Breast epithelium (tissue), 4 donors: Measurements from ENCODE around the gene TMEFF2. TPM values are rescaled to one million over a fixed set of nuclear protein-coding genes. Genes with fewer than 3 reads are reported as not detected.

Experiments
- DNase-seq, 2 donors: peaks; one replicate each; pipeline ENCODE4 v3.0.0-alpha.2; 2019; ENCODE audit warnings: low spot score in 2 of 2
- H3K27ac ChIP-seq, 2 donors: fragments of 200-600 bp; sonication (generic) in 1 of 2; one replicate each; pipeline ENCODE4 v1.5.1; 2016 to 2019; ENCODE audit warnings: mild to moderate bottlenecking in 1 of 2
- H3K27me3 ChIP-seq, 2 donors: fragments of 200-600 bp; sonication (generic) in 1 of 2; one replicate each; pipeline versions ENCODE4 v1.5.1 to v1.6.0; 2017 to 2019; ENCODE audit warnings: control low read depth in 1 of 2, mild to moderate bottlenecking in 1 of 2
- H3K36me3 ChIP-seq: fragments of 200-600 bp; one replicate; pipeline ENCODE4 v1.5.1; 2019
- H3K4me1 ChIP-seq, 2 donors: fragments of 200-600 bp; sonication (generic); one replicate each; pipeline ENCODE4 v1.5.1; 2016 to 2019; ENCODE audit warnings: control low read depth in 1 of 2
- H3K4me3 ChIP-seq, 3 donors: fragments of 200-600 bp; sonication (generic); 1 replicate in 2 of 3; 2 replicates in 1 of 3; pipeline ENCODE4 v1.5.1; 2016 to 2019; ENCODE audit warnings: mild to moderate bottlenecking in 3 of 3, moderate library complexity in 2 of 3
- H3K9me3 ChIP-seq, 2 donors: fragments of 200-600 bp; sonication (generic) in 1 of 2; one replicate each; pipeline ENCODE4 v1.5.1; 2016 to 2019; ENCODE audit warnings: control low read depth in 1 of 2
- POLR2A ChIP-seq: fragments of 450-650 bp; IDR thresholded peaks from one replicate; pipeline ENCODE4 v1.6.1; 2016; ENCODE audit warnings: antibody characterized with exemption, mild to moderate bottlenecking, moderate library complexity
- POLR2AphosphoS5 ChIP-seq, 3 donors: sonication (generic); formaldehyde crosslinking; IDR thresholded peaks; one replicate each; pipeline ENCODE4 v1.6.1; 2017; ENCODE audit warnings: antibody characterized with exemption in 3 of 3
- intact Hi-C: fragments of 100-400 bp; cut with DNase I; formaldehyde crosslinking; loops from one replicate; pipeline ENCODE4 v1.15.1; 2023; ENCODE audit warnings: low total_unique reads
- total RNA-seq, 3 donors: library from RNA; depleted of rRNA; stranded (reverse); fragments of >200 nt; gene quantifications; one replicate each; pipeline ENCODE4 v1.1.0, GENCODE V29; 2016
- TF ChIP-seq, protein P1 (sequence below), 3 donors: fragments of 450-650 bp; IDR thresholded peaks; one replicate each; pipeline ENCODE4 v1.5.1; 2016 to 2017; ENCODE audit warnings: antibody characterized with exemption in 3 of 3, mild to moderate bottlenecking in 3 of 3, moderate library complexity in 3 of 3

Gene TMEFF2
- total RNA-seq, 3 donors from 2014 or later, result 0.32 TPM; not detected in 2

DNA sequence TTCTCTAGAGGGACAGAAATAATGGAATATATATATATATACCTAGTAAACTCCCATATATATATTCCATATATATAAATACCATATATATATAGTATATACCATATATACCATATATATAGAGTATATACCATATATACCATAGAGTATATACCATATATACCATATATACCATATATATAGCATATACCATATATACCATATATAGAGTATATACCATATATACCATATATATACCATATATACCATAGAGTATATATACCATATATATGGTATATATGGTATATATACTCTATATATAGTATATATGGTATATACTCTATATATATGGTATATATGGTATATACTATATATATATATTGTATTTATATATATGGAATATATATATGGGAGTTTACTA is 285.9 kb downstream of the TMEFF2 start:
- H3K27me3 ChIP-seq, result no peaks in the 10 kb centered on the region
- H3K4me1 ChIP-seq, result no peaks in the 10 kb centered on the region
- intact Hi-C loops, result no loop called here
- no peak overlapping the region for H3K4me3 ChIP-seq
- DNase-seq, result no peak
- TF ChIP-seq, protein P1, sequence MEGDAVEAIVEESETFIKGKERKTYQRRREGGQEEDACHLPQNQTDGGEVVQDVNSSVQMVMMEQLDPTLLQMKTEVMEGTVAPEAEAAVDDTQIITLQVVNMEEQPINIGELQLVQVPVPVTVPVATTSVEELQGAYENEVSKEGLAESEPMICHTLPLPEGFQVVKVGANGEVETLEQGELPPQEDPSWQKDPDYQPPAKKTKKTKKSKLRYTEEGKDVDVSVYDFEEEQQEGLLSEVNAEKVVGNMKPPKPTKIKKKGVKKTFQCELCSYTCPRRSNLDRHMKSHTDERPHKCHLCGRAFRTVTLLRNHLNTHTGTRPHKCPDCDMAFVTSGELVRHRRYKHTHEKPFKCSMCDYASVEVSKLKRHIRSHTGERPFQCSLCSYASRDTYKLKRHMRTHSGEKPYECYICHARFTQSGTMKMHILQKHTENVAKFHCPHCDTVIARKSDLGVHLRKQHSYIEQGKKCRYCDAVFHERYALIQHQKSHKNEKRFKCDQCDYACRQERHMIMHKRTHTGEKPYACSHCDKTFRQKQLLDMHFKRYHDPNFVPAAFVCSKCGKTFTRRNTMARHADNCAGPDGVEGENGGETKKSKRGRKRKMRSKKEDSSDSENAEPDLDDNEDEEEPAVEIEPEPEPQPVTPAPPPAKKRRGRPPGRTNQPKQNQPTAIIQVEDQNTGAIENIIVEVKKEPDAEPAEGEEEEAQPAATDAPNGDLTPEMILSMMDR (IDR thresholded peaks at IDR 0.05), result no peak
- TF ChIP-seq POLR2A (no peak), POLR2AphosphoS5 (IDR thresholded peaks at IDR 0.05) (no peak)
- H3K9me3 ChIP-seq, result no peaks in the 10 kb centered on the region
- no peaks in the 10 kb centered on the region for H3K36me3 ChIP-seq
- H3K27ac ChIP-seq, result no peak overlapping the region

- no peak overlapping the region for H3K27ac ChIP-seq
- TF ChIP-seq POLR2A, result no peak
- no peaks in the 10 kb centered on the region for H3K4me1 ChIP-seq
- no peak overlapping the region for H3K4me3 ChIP-seq
- no peak for DNase-seq
- no peaks in the 10 kb centered on the region for H3K9me3 ChIP-seq
- intact Hi-C loops, result no loop called here
- H3K36me3 ChIP-seq, result no peaks in the 10 kb centered on the region
- H3K27me3 ChIP-seq, result no peaks in the 10 kb centered on the region
These were observed 287.2 kb downstream of the TMEFF2 start for GRCh38 chr2:191907545-191907944.

- intact Hi-C loops, result no loop called here
- Histone ChIP-seq H3K27ac (no peak overlapping the region), H3K4me3 (no peak overlapping the region), H3K4me1 (no peaks in the 10 kb centered on the region), H3K9me3 (no peaks in the 10 kb centered on the region), H3K27me3 (no peaks in the 10 kb centered on the region), H3K36me3 (no peaks in the 10 kb centered on the region)
- no peak for DNase-seq
- no peak for TF ChIP-seq POLR2A
- no peak for TF ChIP-seq POLR2AphosphoS5 (IDR thresholded peaks at IDR 0.05)
- TF ChIP-seq, protein P1 (IDR thresholded peaks at IDR 0.05), result no peak
These were observed 287.6 kb downstream of the TMEFF2 start for GRCh38 chr2:191907091-191907490.

- intact Hi-C loops, result no loop called here
- Histone ChIP-seq H3K4me3 (no peak overlapping the region), H3K36me3 (no peaks in the 10 kb centered on the region)
These were observed 289.4 kb downstream of the TMEFF2 start for GRCh38 chr2:191905336-191905735.

GRCh38 chr2:191901031-191901430 is 293.7 kb downstream of the TMEFF2 start:
- Histone ChIP-seq H3K27me3 (no peaks in the 10 kb centered on the region), H3K9me3 (no peaks in the 10 kb centered on the region), H3K27ac (no peak overlapping the region), H3K4me1 (no peaks in the 10 kb centered on the region), H3K4me3 (no peak overlapping the region), H3K36me3 (no peaks in the 10 kb centered on the region)
- intact Hi-C loops, result no loop called here
- no peak for DNase-seq
- TF ChIP-seq POLR2A (no peak), POLR2AphosphoS5 (IDR thresholded peaks at IDR 0.05) (no peak)
- TF ChIP-seq, protein P1 (IDR thresholded peaks at IDR 0.05), result no peak

More at GRCh38 chr2:191905336-191905735, 289.4 kb downstream of the TMEFF2 start:
- H3K4me1 ChIP-seq, result no peaks in the 10 kb centered on the region
- TF ChIP-seq POLR2A (no peak), POLR2AphosphoS5 (IDR thresholded peaks at IDR 0.05) (no peak)
- TF ChIP-seq, protein P1 (IDR thresholded peaks at IDR 0.05), result no peak
- no peak for DNase-seq
- no peak overlapping the region for H3K27ac ChIP-seq
- H3K27me3 ChIP-seq, result no peaks in the 10 kb centered on the region
- no peaks in the 10 kb centered on the region for H3K9me3 ChIP-seq

DNA sequence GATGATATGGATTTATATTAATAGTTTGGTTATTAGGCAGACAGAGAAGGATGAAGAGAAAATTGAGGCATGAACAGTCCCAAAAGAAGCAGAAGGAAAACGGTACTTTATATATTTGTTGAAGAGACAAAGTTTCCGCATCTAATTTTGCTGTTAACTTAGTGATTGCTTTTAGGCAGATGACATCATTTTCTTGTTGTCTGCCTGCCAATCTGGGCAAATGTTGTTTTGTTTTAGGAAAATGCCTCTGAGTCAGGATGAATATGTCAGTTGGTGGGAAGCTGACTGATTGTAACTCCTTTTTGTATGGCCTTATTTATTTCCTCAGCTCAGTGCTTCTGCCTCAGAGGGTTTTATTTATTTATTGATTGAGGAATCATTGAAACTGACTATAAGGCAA is 295.3 kb downstream of the TMEFF2 start:
- H3K27ac ChIP-seq, result no peak overlapping the region
- no peak for TF ChIP-seq POLR2AphosphoS5 (IDR thresholded peaks at IDR 0.05)
- no peak for TF ChIP-seq POLR2A
- TF ChIP-seq, protein P1 (IDR thresholded peaks at IDR 0.05), result no peak
- no peaks in the 10 kb centered on the region for H3K4me1 ChIP-seq
- no peaks in the 10 kb centered on the region for H3K36me3 ChIP-seq
- H3K27me3 ChIP-seq, result no peaks in the 10 kb centered on the region
- H3K9me3 ChIP-seq, result no peaks in the 10 kb centered on the region
- intact Hi-C loops, result no loop called here
- DNase-seq, result no peak
- H3K4me3 ChIP-seq, result no peak overlapping the region
